T47D (cell line): ENCODE data around the gene PIP5K1C.

ENCODE experiments used
- DNase-seq, 2 experiments: peaks; one replicate each; pipeline versions ENCODE4 v3.0.0 to v3.0.0-alpha.2; 2011 to 2012; ENCODE audit warnings: low read depth in 1 of 2, low spot score in 1 of 2
- JUND ChIP-seq: IDR thresholded peaks from 2 replicates; pipeline ENCODE4 v1.6.1; 2012; ENCODE audit warnings: low read depth
- in situ Hi-C: cut with HindIII; loops from 2 replicates; pipeline ENCODE4 v1.10.0; 2016; ENCODE audit warnings: low sequenced_read_pairs, low pct_unique_long_range_greater_than_20kb

PIP5K1C gene

GRCh38 chr19:3696660-3696995, 3.6 kb downstream of the PIP5K1C start:
- DNase-seq, result no peak
- in situ Hi-C loops, result no loop called here
- TF ChIP-seq JUND, result no peak

GRCh38 chr19:3695986-3696659, 4.1 kb downstream of the PIP5K1C start:
- TF ChIP-seq JUND, result no peak
- in situ Hi-C loops, result no loop called here
- no peak for DNase-seq

- in situ Hi-C loops, result no loop called here
- TF ChIP-seq JUND, result no peak
- no peak for DNase-seq
These were observed 5.0 kb downstream of the PIP5K1C start for GRCh38 chr19:3695124-3695733.

GRCh38 chr19:3694361-3695123, 5.7 kb downstream of the PIP5K1C start:
- no peak for TF ChIP-seq JUND
- no peak for DNase-seq
- in situ Hi-C loops, result no loop called here

GRCh38 chr19:3693025-3693925, 7.0 kb downstream of the PIP5K1C start:
- in situ Hi-C loops, result no loop called here
- DNase-seq, result no peak
- TF ChIP-seq JUND, result no peak

GRCh38 chr19:3692141-3693024, 7.9 kb downstream of the PIP5K1C start:
- TF ChIP-seq JUND, result no peak
- DNase-seq, result no peak
- in situ Hi-C loops, result no loop called here

GRCh38 chr19:3691726-3692125, 8.5 kb downstream of the PIP5K1C start:
- no peak for TF ChIP-seq JUND
- DNase-seq, result no peak
- in situ Hi-C loops, result no loop called here

- in situ Hi-C loops, result no loop called here
- TF ChIP-seq JUND, result no peak
- no peak for DNase-seq
These were observed 8.9 kb downstream of the PIP5K1C start for GRCh38 chr19:3691372-3691716.

- no peak for DNase-seq
- TF ChIP-seq JUND, result no peak
- in situ Hi-C loops, result no loop called here
These were observed 9.5 kb downstream of the PIP5K1C start for GRCh38 chr19:3690551-3691371.

- TF ChIP-seq JUND, result no peak
- no peak for DNase-seq
- in situ Hi-C loops, result no loop called here
These were observed 12.2 kb downstream of the PIP5K1C start for GRCh38 chr19:3687774-3688706.

GRCh38 chr19:3687393-3687773, 12.9 kb downstream of the PIP5K1C start:
- in situ Hi-C loops, result no loop called here
- DNase-seq, result no peak
- TF ChIP-seq JUND, result no peak
